HepG2 (cell line): Measurements from ENCODE around the gene PCSK7. TPM values are rescaled to one million over a fixed set of nuclear protein-coding genes. Genes with fewer than 3 reads are reported as not detected.

Experiments
- ATAC-seq: fragments of 200-7000 bp; cut with Tn5 transposase; 3 replicates; pipeline ENCODE4 v1.9.1; 2020; ENCODE audit warnings: mild to moderate bottlenecking, moderate library complexity
- BruUV-seq: library from RNA; stranded (reverse); fragments of 400-500 nt; replicated peaks from 2 replicates; lab custom pipeline; 2021; lab: Mats Ljungman, UMichigan
- CTCF ChIA-PET: fragments of 300-600 bp; formaldehyde crosslinking; extraction: SDS; loops from one replicate; lab custom pipeline; 2021; ENCODE audit warnings: low total read pairs, inconsistent platforms, low intra/inter-chr PET ratio; lab: Yijun Ruan, JAX
- POLR2A ChIA-PET: fragments of 350-600 bp; sonication (Branson Sonifier 250); formaldehyde crosslinking; loops from one replicate; lab custom pipeline; 2020; ENCODE audit warnings: antibody characterized with exemption, inconsistent platforms; lab: Yijun Ruan, JAX
- DNase-seq: peaks from one replicate; pipeline ENCODE4 v3.0.0-alpha.2; 2015; ENCODE audit warnings: low spot score
- FAIRE-seq: peaks from 3 replicates; lab custom pipeline; 2011; peaks lifted over from hg19 to GRCh38; lab: Jason Lieb, UNC
- H2AFZ ChIP-seq: one replicate; pipeline ENCODE4 v1.6.1; 2011; ENCODE audit warnings: low read length, inconsistent platforms
- H3K27ac ChIP-seq: fragments of 300-600 bp; 3 replicates; pipeline ENCODE4 v1.8.0; 2011; ENCODE audit warnings: mixed run types, mild to moderate bottlenecking, mixed read lengths, low read length, inconsistent platforms; ENCODE audit not compliant: insufficient read depth; ENCODE audit errors: extremely low read length
- H3K27me3 ChIP-seq, 2 experiments: fragments of 200-600 bp in 1 of 2; 2 replicates in 1 of 2; 3 replicates in 1 of 2; pipeline versions ENCODE4 v1.6.0 to v1.8.0; 2011; ENCODE audit warnings: low read length in 2 of 2, mild to moderate bottlenecking in 2 of 2, moderate library complexity in 2 of 2, inconsistent platforms in 1 of 2; ENCODE audit not compliant: insufficient read depth in 2 of 2, control insufficient read depth in 1 of 2
- H3K36me3 ChIP-seq, 2 experiments: fragments of 200-600 bp in 1 of 2; replicated peaks in 1 of 2; 2 replicates in 1 of 2; 3 replicates in 1 of 2; pipeline versions ENCODE4 v1.5.1 to v1.8.0; 2011; ENCODE audit warnings: low read length in 2 of 2, inconsistent platforms in 1 of 2; ENCODE audit not compliant: insufficient read depth in 2 of 2, control insufficient read depth in 1 of 2
- H3K4me1 ChIP-seq: 2 replicates; pipeline ENCODE4 v1.5.1; 2012; ENCODE audit warnings: low read length, inconsistent platforms; ENCODE audit not compliant: insufficient read depth
- H3K4me2 ChIP-seq: 2 replicates; pipeline ENCODE4 v1.6.0; 2011; ENCODE audit warnings: low read depth, low read length, inconsistent platforms
- H3K4me3 ChIP-seq, 3 experiments: fragments of 200-600 bp in 1 of 3; sonication (generic), shearing (Covaris generic) in 1 of 3; replicated peaks in 1 of 3; 2 replicates each; pipeline ENCODE4 v1.5.1; 2011 to 2016; ENCODE audit warnings: low read length in 3 of 3, inconsistent platforms in 2 of 3, low read depth in 2 of 3, mild to moderate bottlenecking in 2 of 3, control low read depth in 1 of 3, mixed read lengths in 1 of 3; ENCODE audit not compliant: insufficient read depth in 1 of 3
- H3K79me2 ChIP-seq: one replicate; pipeline ENCODE4 v1.6.1; 2011; ENCODE audit warnings: low read length, inconsistent platforms; ENCODE audit not compliant: insufficient read depth
- H3K9ac ChIP-seq: 2 replicates; pipeline ENCODE4 v1.6.0; 2011; ENCODE audit warnings: mild to moderate bottlenecking, low read depth, low read length, inconsistent platforms; ENCODE audit not compliant: insufficient read depth
- H3K9me3 ChIP-seq: 2 replicates; pipeline ENCODE4 v1.5.1; 2012; ENCODE audit warnings: mild to moderate bottlenecking, low read length
- H4K20me1 ChIP-seq: 2 replicates; pipeline ENCODE4 v1.6.0; 2011; ENCODE audit warnings: inconsistent platforms, mild to moderate bottlenecking, low read length, moderate library complexity; ENCODE audit not compliant: insufficient read depth
- DR1 ChIP-seq: sonication (generic); formaldehyde crosslinking; IDR thresholded peaks from 2 replicates; pipeline ENCODE4 v1.8.0; 2021; ENCODE audit warnings: mild to moderate bottlenecking, missing genetic modification reagents, inconsistent platforms
- NR2C2 ChIP-seq: sonication (generic); formaldehyde crosslinking; IDR thresholded peaks from 2 replicates; pipeline ENCODE4 v1.4.0; 2020; ENCODE audit warnings: missing genetic modification reagents, mild to moderate bottlenecking, moderate library complexity, borderline replicate concordance
- POGZ ChIP-seq: sonication (generic); formaldehyde crosslinking; IDR thresholded peaks from 2 replicates; pipeline ENCODE4 v1.4.0; 2020; ENCODE audit warnings: mild to moderate bottlenecking, missing genetic modification reagents
- PRDM4 ChIP-seq: sonication (generic); formaldehyde crosslinking; IDR thresholded peaks from 2 replicates; pipeline ENCODE4 v1.9.0; 2021; ENCODE audit warnings: missing genetic modification reagents, borderline replicate concordance
- SP140L ChIP-seq: sonication (generic); formaldehyde crosslinking; IDR thresholded peaks from 2 replicates; pipeline ENCODE4 v1.4.0; 2020; ENCODE audit warnings: missing genetic modification reagents, borderline replicate concordance
- TOPORS ChIP-seq: sonication (generic); formaldehyde crosslinking; IDR thresholded peaks from 2 replicates; pipeline ENCODE4 v1.8.0; 2023; ENCODE audit warnings: mild to moderate bottlenecking, missing genetic modification reagents
- ZBTB3 ChIP-seq: sonication (generic); formaldehyde crosslinking; IDR thresholded peaks from 2 replicates; pipeline ENCODE4 v1.4.0; 2020; ENCODE audit warnings: low read depth, mild to moderate bottlenecking, moderate library complexity, missing genetic modification reagents, borderline replicate concordance
- ZFP36 ChIP-seq: fragments of 150-350 bp; IDR thresholded peaks from 2 replicates; pipeline ENCODE4 v1.6.1; 2018; ENCODE audit warnings: borderline replicate concordance, low read length, low read depth; ENCODE audit not compliant: partially characterized antibody
- ZNF121 ChIP-seq: sonication (generic); formaldehyde crosslinking; IDR thresholded peaks from 2 replicates; pipeline ENCODE4 v1.5.0; 2020; ENCODE audit warnings: mild to moderate bottlenecking, missing genetic modification reagents
- ZNF33B ChIP-seq: sonication (generic); formaldehyde crosslinking; IDR thresholded peaks from 2 replicates; pipeline ENCODE4 v1.5.1; 2020; ENCODE audit warnings: mild to moderate bottlenecking, missing genetic modification reagents
- ZNF441 ChIP-seq: sonication (generic); formaldehyde crosslinking; IDR thresholded peaks from 2 replicates; pipeline ENCODE4 v1.7.0; 2021; ENCODE audit warnings: missing genetic modification reagents, borderline replicate concordance
- ZNF646 ChIP-seq: sonication (generic); formaldehyde crosslinking; IDR thresholded peaks from 2 replicates; pipeline ENCODE4 v1.9.0; 2021; ENCODE audit warnings: mild to moderate bottlenecking, missing genetic modification reagents
- WGBS: methylation state at CpG from one replicate; pipeline ENCODE4 v1.1.6; 2017; ENCODE audit warnings: low lambda C conversion rate; 5-methylcytosine and 5-hydroxymethylcytosine counted together
- in situ Hi-C: cut with HindIII; loops from 2 replicates; pipeline ENCODE4 v1.10.0; 2017; ENCODE audit warnings: low pct_unique_long_range_greater_than_20kb; ENCODE audit not compliant: extremely low pct_ligation_motif_present
- intact Hi-C: fragments of 100-400 bp; cut with micrococcal nuclease; formaldehyde crosslinking; loops from one replicate; pipeline ENCODE4 v1.10.0; 2022; ENCODE audit not compliant: unreplicated experiment
- polyA plus RNA-seq, 8 experiments: library from polyadenylated mRNA; depleted of rRNA in 3 of 8; stranded (reverse) in 7 of 8; unstranded in 1 of 8; fragments of >200 nt; fragmentation: Illumina TruSeq in 4 of 8; extraction: Trizol in 4 of 8; gene quantifications; 2 replicates each; pipeline versions ENCODE4 v1.2.1 to v1.2.3, GENCODE V29; 2011 to 2016; ENCODE audit warnings: low read depth in 4 of 8, missing spikeins in 1 of 8, mixed read lengths in 1 of 8; ENCODE audit not compliant: insufficient read depth in 1 of 8
- total RNA-seq, 5 experiments: library from RNA; depleted of rRNA; stranded (reverse); fragments of >200 nt; fragmentation: Illumina TruSeq; extraction: Trizol; gene quantifications; 2 replicates each; pipeline ENCODE4 v1.2.3, GENCODE V29; 2016; ENCODE audit warnings: low read depth in 1 of 5

The PCSK7 gene
- total and polyA plus RNA-seq, 2 of the 13 experiments (the other 11 are each of a cell fraction or from before 2014, with no cell fraction given) = 13.4 to 13.8 TPM

GRCh38 chr11:117259417-117259816 is 27.5 kb upstream of the PCSK7 start (continued):
- TF ChIP-seq ZNF646 (CRISPR knock-in tag) (no peak), ZNF33B (CRISPR knock-in tag) (no peak), ZNF441 (CRISPR knock-in tag) (no peak)

DNA sequence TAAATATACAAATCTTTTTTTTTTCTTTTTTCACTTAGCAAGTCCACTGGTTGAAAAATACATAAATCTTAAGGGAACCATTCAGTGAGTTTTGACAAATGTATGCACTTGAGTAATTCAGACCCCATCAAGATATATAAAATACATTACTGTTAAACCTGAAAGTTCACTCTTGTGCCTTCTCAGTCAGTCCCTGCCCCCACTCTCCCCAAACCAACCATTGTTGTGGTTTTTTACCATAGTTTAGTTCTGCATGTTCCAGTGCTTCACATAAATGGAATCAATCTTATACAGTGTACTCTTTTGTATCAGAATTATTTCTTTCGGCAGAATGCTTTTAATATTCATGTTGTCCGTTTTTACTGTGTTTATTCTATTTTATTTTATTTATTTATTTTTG is 26.7 kb upstream of the PCSK7 start:
- Histone ChIP-seq H3K4me2 (no peak overlapping the region), H3K4me1 (no peaks in the 10 kb centered on the region), H3K9ac (no peak overlapping the region), H3K36me3 (peaks cover 1 to 3% of the 10 kb centered on the region in 2 experiments; a peak in 3 of 5 replicates), H3K27me3 (no peaks in the 10 kb centered on the region), H2AFZ (no peak overlapping the region), H3K27ac (no peak overlapping the region), H3K4me3 (no peak overlapping the region), H4K20me1 (no peaks in the 10 kb centered on the region), H3K9me3 (no peaks in the 10 kb centered on the region), H3K79me2 (no peaks in the 10 kb centered on the region)
- intact Hi-C loops = no loop called here
- TF ChIP-seq DR1 (CRISPR knock-in tag) (no peak), ZNF121 (CRISPR knock-in tag) (no peak), TOPORS (CRISPR knock-in tag) (no peak), POGZ (CRISPR knock-in tag) (no peak), ZBTB3 (CRISPR knock-in tag) (no peak), ZFP36 (no peak), PRDM4 (CRISPR knock-in tag) (no peak), SP140L (CRISPR knock-in tag) (no peak), NR2C2 (no peak)
- 95% methylated on average over 2 of the region's 2 CpGs for WGBS
- ATAC-seq (no peak), DNase-seq (no peak), FAIRE-seq (no peak)
- no TSS peak for BruUV-seq
- in situ Hi-C loops = no loop called here
- POLR2A ChIA-PET = no interaction called here
- CTCF ChIA-PET = no interaction called here
